Activated T-helper 17 cell treated with anti-CD3 and anti-CD28 coated beads, Interleukin-2, amount 50 U/mL, for 72 hours (primary cell): ENCODE measurements around the gene MUC5B. TPM values are rescaled to one million over a fixed set of nuclear protein-coding genes. Genes with fewer than 3 reads are reported as not detected.

Experiments used
- ATAC-seq: fragments of 150-1000 bp; cut with Tn5 transposase; replicated peaks from 2 replicates; pipeline ENCODE4 v1.10.0; 2021; ENCODE audit warnings: mild to moderate bottlenecking, moderate library complexity
- H3K27ac Mint-ChIP-seq: one replicate; pipeline ENCODE4 v1.8.0; 2022; ENCODE audit warnings: mixed read lengths
- H3K27me3 Mint-ChIP-seq: one replicate; pipeline ENCODE4 v1.8.0; 2022; ENCODE audit warnings: mixed read lengths
- H3K36me3 Mint-ChIP-seq: one replicate; pipeline ENCODE4 v1.8.0; 2022; ENCODE audit warnings: low read depth, mild to moderate bottlenecking, mixed read lengths
- H3K4me1 Mint-ChIP-seq: one replicate; pipeline ENCODE4 v1.8.0; 2022; ENCODE audit warnings: mixed read lengths
- H3K4me3 Mint-ChIP-seq: one replicate; pipeline ENCODE4 v1.8.0; 2022; ENCODE audit warnings: mild to moderate bottlenecking, mixed read lengths
- H3K9me3 Mint-ChIP-seq: one replicate; pipeline ENCODE4 v1.8.0; 2022; ENCODE audit warnings: mixed read lengths
- total RNA-seq, 2 donors: library from RNA; stranded (reverse); gene quantifications; one replicate each; pipeline ENCODE4 v1.2.3, GENCODE V29; 2022

Gene MUC5B
- total RNA-seq, 2 donors from 2014 or later: not detected

GRCh38 chr11:1298695-1299492 lies 76.0 kb downstream of the MUC5B start:
- H3K4me1 Mint-ChIP-seq: peaks cover 11% of the 10 kb centered on the region
- H3K27me3 Mint-ChIP-seq: no peaks in the 10 kb centered on the region
- H3K27ac Mint-ChIP-seq: no peak overlapping the region
- no peaks in the 10 kb centered on the region for H3K9me3 Mint-ChIP-seq
- H3K4me3 Mint-ChIP-seq: no peak overlapping the region
- H3K36me3 Mint-ChIP-seq: peaks cover 13% of the 10 kb centered on the region
- ATAC-seq: no peak

GRCh38 chr11:1299621-1300020 lies 76.8 kb downstream of the MUC5B start:
- Mint-ChIP-seq H3K9me3 (no peaks in the 10 kb centered on the region), H3K4me3 (no peak overlapping the region), H3K36me3 (peaks cover 18% of the 10 kb centered on the region), H3K27me3 (no peaks in the 10 kb centered on the region), H3K4me1 (peaks cover 11% of the 10 kb centered on the region), H3K27ac (no peak overlapping the region)
- ATAC-seq: no peak

GRCh38 chr11:1300121-1300520 lies 77.3 kb downstream of the MUC5B start:
- H3K4me3 Mint-ChIP-seq: no peak overlapping the region
- no peak overlapping the region for H3K27ac Mint-ChIP-seq
- no peak for ATAC-seq
- H3K4me1 Mint-ChIP-seq: peaks cover 11% of the 10 kb centered on the region
- H3K36me3 Mint-ChIP-seq: peaks cover 23% of the 10 kb centered on the region
- no peaks in the 10 kb centered on the region for H3K27me3 Mint-ChIP-seq
- no peaks in the 10 kb centered on the region for H3K9me3 Mint-ChIP-seq

- Mint-ChIP-seq H3K4me1 (peaks cover 11% of the 10 kb centered on the region), H3K27ac (no peak overlapping the region), H3K9me3 (no peaks in the 10 kb centered on the region), H3K4me3 (no peak overlapping the region), H3K27me3 (no peaks in the 10 kb centered on the region), H3K36me3 (peaks cover 23% of the 10 kb centered on the region)
- ATAC-seq: no peak
Measured at GRCh38 chr11:1300569-1301187, 77.8 kb downstream of the MUC5B start.

- no peak overlapping the region for H3K27ac Mint-ChIP-seq
- no peaks in the 10 kb centered on the region for H3K27me3 Mint-ChIP-seq
- peaks cover 11% of the 10 kb centered on the region for H3K4me1 Mint-ChIP-seq
- ATAC-seq: no peak
- H3K4me3 Mint-ChIP-seq: no peak overlapping the region
- no peaks in the 10 kb centered on the region for H3K9me3 Mint-ChIP-seq
- H3K36me3 Mint-ChIP-seq: peaks cover 23% of the 10 kb centered on the region
Measured at GRCh38 chr11:1301220-1302000, 78.5 kb downstream of the MUC5B start.

GRCh38 chr11:1302041-1302460 lies 79.2 kb downstream of the MUC5B start:
- H3K4me1 Mint-ChIP-seq: peaks cover 11% of the 10 kb centered on the region
- no peaks in the 10 kb centered on the region for H3K27me3 Mint-ChIP-seq
- H3K36me3 Mint-ChIP-seq: peaks cover 23% of the 10 kb centered on the region
- ATAC-seq: no peak
- no peaks in the 10 kb centered on the region for H3K9me3 Mint-ChIP-seq
- no peak overlapping the region for H3K4me3 Mint-ChIP-seq
- H3K27ac Mint-ChIP-seq: no peak overlapping the region

GRCh38 chr11:1302461-1303125 lies 79.7 kb downstream of the MUC5B start:
- Mint-ChIP-seq H3K4me1 (peaks cover 11% of the 10 kb centered on the region), H3K27ac (peak overlapping the region; percentile 21), H3K4me3 (no peak overlapping the region), H3K9me3 (no peaks in the 10 kb centered on the region), H3K27me3 (no peaks in the 10 kb centered on the region), H3K36me3 (peaks cover 23% of the 10 kb centered on the region)
- no peak for ATAC-seq

- peak; percentile 31 for ATAC-seq
- Mint-ChIP-seq H3K4me1 (peaks cover 13% of the 10 kb centered on the region), H3K27me3 (no peaks in the 10 kb centered on the region), H3K36me3 (peaks cover 23% of the 10 kb centered on the region), H3K4me3 (no peak overlapping the region), H3K27ac (peak overlapping the region; percentile 21), H3K9me3 (no peaks in the 10 kb centered on the region)
Measured at GRCh38 chr11:1303126-1303821, 80.4 kb downstream of the MUC5B start.

GRCh38 chr11:1303973-1304372 lies 81.1 kb downstream of the MUC5B start:
- no peak for ATAC-seq
- H3K27ac Mint-ChIP-seq: no peak overlapping the region
- H3K9me3 Mint-ChIP-seq: no peaks in the 10 kb centered on the region
- H3K4me1 Mint-ChIP-seq: peaks cover 15% of the 10 kb centered on the region
- H3K27me3 Mint-ChIP-seq: no peaks in the 10 kb centered on the region
- H3K36me3 Mint-ChIP-seq: peaks cover 16% of the 10 kb centered on the region
- H3K4me3 Mint-ChIP-seq: no peak overlapping the region

GRCh38 chr11:1304380-1304779 lies 81.5 kb downstream of the MUC5B start:
- H3K27ac Mint-ChIP-seq: no peak overlapping the region
- H3K36me3 Mint-ChIP-seq: peaks cover 16% of the 10 kb centered on the region
- no peaks in the 10 kb centered on the region for H3K27me3 Mint-ChIP-seq
- no peaks in the 10 kb centered on the region for H3K9me3 Mint-ChIP-seq
- H3K4me1 Mint-ChIP-seq: peaks cover 15% of the 10 kb centered on the region
- H3K4me3 Mint-ChIP-seq: no peak overlapping the region
- no peak for ATAC-seq

- ATAC-seq: no peak
- H3K36me3 Mint-ChIP-seq: peaks cover 16% of the 10 kb centered on the region
- peaks cover 15% of the 10 kb centered on the region for H3K4me1 Mint-ChIP-seq
- no peak overlapping the region for H3K4me3 Mint-ChIP-seq
- H3K27me3 Mint-ChIP-seq: no peaks in the 10 kb centered on the region
- H3K27ac Mint-ChIP-seq: no peak overlapping the region
- no peaks in the 10 kb centered on the region for H3K9me3 Mint-ChIP-seq
Measured at GRCh38 chr11:1305063-1305495, 82.2 kb downstream of the MUC5B start.

GRCh38 chr11:1305501-1306056 lies 82.7 kb downstream of the MUC5B start:
- no peak overlapping the region for H3K4me3 Mint-ChIP-seq
- H3K27me3 Mint-ChIP-seq: no peaks in the 10 kb centered on the region
- peaks cover 14% of the 10 kb centered on the region for H3K4me1 Mint-ChIP-seq
- H3K36me3 Mint-ChIP-seq: peaks cover 16% of the 10 kb centered on the region
- H3K27ac Mint-ChIP-seq: no peak overlapping the region
- H3K9me3 Mint-ChIP-seq: no peaks in the 10 kb centered on the region
- no peak for ATAC-seq

GRCh38 chr11:1306186-1307162 lies 83.6 kb downstream of the MUC5B start:
- H3K9me3 Mint-ChIP-seq: peaks cover 3% of the 10 kb centered on the region
- no peak for ATAC-seq
- H3K4me1 Mint-ChIP-seq: peaks cover 23% of the 10 kb centered on the region
- H3K4me3 Mint-ChIP-seq: peak overlapping the region; percentile 73
- H3K27ac Mint-ChIP-seq: no peak overlapping the region
- no peaks in the 10 kb centered on the region for H3K27me3 Mint-ChIP-seq
- peaks cover 16% of the 10 kb centered on the region for H3K36me3 Mint-ChIP-seq
